ENCODE measurements around the gene PEX16. TPM values are rescaled to one million over a fixed set of nuclear protein-coding genes. Genes with fewer than 3 reads are reported as not detected.
A peak's percentile ranks its signal among the peaks of the same experiment; 100 is the strongest.

PEX16 gene
- total RNA-seq, 5 donors from 2014 or later (not counting 1 experiment from before 2014, with no cell fraction given), result 49.4 to 87.5 (median 65.2) TPM

- no peaks in the 10 kb centered on the region for H3K9me3 ChIP-seq
- H3K36me3 ChIP-seq (ENCODE audit: control insufficient read depth in 2 of 2, extremely low read depth in 1 of 2, insufficient read depth in 1 of 2, low read length in 1 of 2), result no peaks in the 10 kb centered on the region
- Mint-ChIP-seq H3K27me3 (peaks cover 0 to 13% of the 10 kb centered on the region in 2 donors), H3K4me3 (peak within 1 kb of the TSS; percentile 75 to 81 (median 80)), H3K9me3 (no peaks in the 10 kb centered on the region), H3K27ac (peak within 1 kb of the TSS; percentile 23 to 87), H3K4me1 (peaks cover 42 to 55% (median 52%) of the 10 kb centered on the region in 3 donors), H3K36me3 (no peaks in the 10 kb centered on the region)
- peak within 1 kb of the TSS; percentile 36 to 49 for H3K4me3 ChIP-seq (ENCODE audit: control insufficient read depth in 1 of 2, extremely low read depth in 1 of 2, low read length in 1 of 2)
- ATAC-seq (replicated peaks in 1 of 4) (peak in 2 of 4 experiments; percentile 0 to 6), DNase-seq (peak in 4 of 35 experiments; percentile 15 to 43 (median 34))
- 4% methylated on average over 60 of the region's 73 CpGs for WGBS (ENCODE audit: insufficient coverage)
- POLR2A ChIA-PET, result no interaction called here
- CTCF ChIA-PET, result no interaction called here
- peaks cover 0 to 54% of the 10 kb centered on the region in 2 experiments for H3K4me1 ChIP-seq (ENCODE audit: control insufficient read depth in 1 of 2, extremely low read depth in 1 of 2, insufficient read depth in 2 of 2, low read length in 2 of 2)
- H3K27me3 ChIP-seq (replicated peaks in 1 of 2; ENCODE audit: control insufficient read depth in 2 of 2, extremely low read depth in 1 of 2, insufficient read depth in 2 of 2, low read length in 1 of 2), result peaks cover 3 to 20% of the 10 kb centered on the region in 2 experiments
- H3K27ac ChIP-seq (ENCODE audit: low read length), result peak within 1 kb of the TSS; percentile 18
Observed at GRCh38 chr11:45922425-45923082, 4.9 kb upstream of the PEX16 start, which contains the start of gene LARGE2. Gene LARGE2, plus strand, starts transcription at chr11:45922656. Its CDS starts 227 bp downstream, at chr11:45922883.

GRCh38 chr11:45921561-45922424 lies 4.1 kb upstream of the PEX16 start:
- 76% methylated on average over 41 of the region's 54 CpGs for WGBS (ENCODE audit: insufficient coverage)
- peaks cover 4 to 54% of the 10 kb centered on the region in 2 experiments for H3K4me1 ChIP-seq (ENCODE audit: control insufficient read depth in 1 of 2, extremely low read depth in 1 of 2, insufficient read depth in 2 of 2, low read length in 2 of 2)
- H3K36me3 Mint-ChIP-seq, result no peaks in the 10 kb centered on the region
- H3K4me3 Mint-ChIP-seq, result peak overlapping the region; percentile 57 to 77 (median 76)
- H3K27ac ChIP-seq (ENCODE audit: low read length), result no peak overlapping the region
- H3K4me1 Mint-ChIP-seq, result peaks cover 41 to 54% (median 50%) of the 10 kb centered on the region in 3 donors
- H3K27ac Mint-ChIP-seq, result peak overlapping the region; percentile 19 to 64
- H3K27me3 Mint-ChIP-seq, result peaks cover 0 to 13% of the 10 kb centered on the region in 2 donors
- no peaks in the 10 kb centered on the region for H3K9me3 Mint-ChIP-seq
- DNase-seq, result peak in 3 of 35 experiments; percentile 14 to 25 (median 16)
- H3K4me3 ChIP-seq (ENCODE audit: control insufficient read depth in 1 of 2, extremely low read depth in 1 of 2, low read length in 1 of 2), result peak overlapping the region; percentile 26 to 49
- no peaks in the 10 kb centered on the region for H3K36me3 ChIP-seq (ENCODE audit: control insufficient read depth in 2 of 2, extremely low read depth in 1 of 2, insufficient read depth in 1 of 2, low read length in 1 of 2)
- POLR2A ChIA-PET, result no interaction called here
- CTCF ChIA-PET, result interaction anchor here in 1 of 2 donors (0.6 kb wide), 1 partner anchor 43 kb away, joined by 4 read pairs; no protein-coding TSS in a partner anchor
- H3K27me3 ChIP-seq (replicated peaks in 1 of 2; ENCODE audit: control insufficient read depth in 2 of 2, extremely low read depth in 1 of 2, insufficient read depth in 2 of 2, low read length in 1 of 2), result peaks cover 3 to 20% of the 10 kb centered on the region in 2 experiments
- H3K9me3 ChIP-seq, result no peaks in the 10 kb centered on the region
- ATAC-seq (replicated peaks in 1 of 4), result no peak

- H3K9me3 ChIP-seq, result no peaks in the 10 kb centered on the region
- Mint-ChIP-seq H3K4me3 (peak overlapping the region; percentile 57 to 77 (median 76)), H3K27me3 (peaks cover 0 to 13% of the 10 kb centered on the region in 2 donors), H3K4me1 (peaks cover 49 to 63% (median 60%) of the 10 kb centered on the region in 3 donors), H3K36me3 (no peaks in the 10 kb centered on the region), H3K27ac (peak overlapping the region; percentile 63 to 64), H3K9me3 (no peaks in the 10 kb centered on the region)
- DNase-seq, result no peak
- WGBS (ENCODE audit: insufficient coverage), result 85% methylated on average over 4 of the region's 6 CpGs
- peaks cover 0 to 6% of the 10 kb centered on the region in 2 donors for H3K36me3 ChIP-seq (ENCODE audit: control insufficient read depth in 2 of 2, extremely low read depth in 1 of 2, insufficient read depth in 1 of 2, low read length in 1 of 2)
- ATAC-seq (replicated peaks in 1 of 4), result no peak
- H3K27ac ChIP-seq (ENCODE audit: low read length), result no peak overlapping the region
- H3K27me3 ChIP-seq (replicated peaks in 1 of 2; ENCODE audit: control insufficient read depth in 2 of 2, extremely low read depth in 1 of 2, insufficient read depth in 2 of 2, low read length in 1 of 2), result peaks cover 3 to 20% of the 10 kb centered on the region in 2 experiments
- no peak overlapping the region for H3K4me3 ChIP-seq (ENCODE audit: control insufficient read depth in 1 of 2, extremely low read depth in 1 of 2, low read length in 1 of 2)
- ChIA-PET POLR2A (no interaction called here), CTCF (interaction anchor here in 1 of 2 donors (0.6 kb wide), 2 partner anchors 19 to 44 kb away, joined by 4 to 6 read pairs; no protein-coding TSS in a partner anchor)
- H3K4me1 ChIP-seq (ENCODE audit: control insufficient read depth in 1 of 2, extremely low read depth in 1 of 2, insufficient read depth in 2 of 2, low read length in 2 of 2), result peaks cover 4 to 61% of the 10 kb centered on the region in 2 experiments
Observed at GRCh38 chr11:45920531-45921477, 3.1 kb upstream of the PEX16 start.

GRCh38 chr11:45919806-45920530 lies 2.3 kb upstream of the PEX16 start:
- no peak overlapping the region for H3K4me3 ChIP-seq (ENCODE audit: control insufficient read depth in 1 of 2, extremely low read depth in 1 of 2, low read length in 1 of 2)
- DNase-seq (no peak), ATAC-seq (replicated peaks in 1 of 4) (no peak)
- POLR2A ChIA-PET, result no interaction called here
- no peaks in the 10 kb centered on the region for H3K9me3 ChIP-seq
- peaks cover 0 to 14% of the 10 kb centered on the region in 2 donors for H3K36me3 ChIP-seq (ENCODE audit: control insufficient read depth in 2 of 2, extremely low read depth in 1 of 2, insufficient read depth in 1 of 2, low read length in 1 of 2)
- no peaks in the 10 kb centered on the region for H3K9me3 Mint-ChIP-seq
- H3K27ac Mint-ChIP-seq, result peak overlapping the region; percentile 81 to 83
- H3K27me3 Mint-ChIP-seq, result peaks cover 0 to 13% of the 10 kb centered on the region in 2 donors
- H3K4me1 Mint-ChIP-seq, result peaks cover 55 to 70% (median 63%) of the 10 kb centered on the region in 3 donors
- peak overlapping the region; percentile 88 to 98 (median 91) for H3K4me3 Mint-ChIP-seq
- H3K27me3 ChIP-seq (replicated peaks in 1 of 2; ENCODE audit: control insufficient read depth in 2 of 2, extremely low read depth in 1 of 2, insufficient read depth in 2 of 2, low read length in 1 of 2), result peaks cover 2 to 20% of the 10 kb centered on the region in 2 experiments
- 80% methylated on average over 5 of the region's 13 CpGs for WGBS (ENCODE audit: insufficient coverage)
- peaks cover 4 to 67% of the 10 kb centered on the region in 2 experiments for H3K4me1 ChIP-seq (ENCODE audit: control insufficient read depth in 1 of 2, extremely low read depth in 1 of 2, insufficient read depth in 2 of 2, low read length in 2 of 2)
- H3K36me3 Mint-ChIP-seq, result peaks cover 6% of the 10 kb centered on the region
- H3K27ac ChIP-seq (ENCODE audit: low read length), result no peak overlapping the region
- CTCF ChIA-PET, result no interaction called here

GRCh38 chr11:45918962-45919675 lies 1.4 kb upstream of the PEX16 start:
- peak overlapping the region; percentile 97 to 98 for H3K4me3 ChIP-seq (ENCODE audit: control insufficient read depth in 1 of 2, extremely low read depth in 1 of 2, low read length in 1 of 2)
- H3K9me3 ChIP-seq, result no peaks in the 10 kb centered on the region
- DNase-seq (peak in 1 of 35 experiments; percentile 31), ATAC-seq (replicated peaks in 1 of 4) (no peak)
- peak overlapping the region; percentile 95 for H3K27ac ChIP-seq (ENCODE audit: low read length)
- POLR2A ChIA-PET, result interaction anchor here in 1 of 2 donors (1.3 kb wide), 1 partner anchor 72 kb away, joined by 13 read pairs; the partner anchor contains the start of gene CRY2
- WGBS (ENCODE audit: insufficient coverage), result no CpG with 5 or more reads among the region's 7 CpGs
- CTCF ChIA-PET, result interaction anchor here in 1 of 2 donors (1.4 kb wide), 1 partner anchor 72 kb away, joined by 6 read pairs; no protein-coding TSS in a partner anchor
- peaks cover 0 to 15% of the 10 kb centered on the region in 2 experiments for H3K27me3 ChIP-seq (replicated peaks in 1 of 2; ENCODE audit: control insufficient read depth in 2 of 2, extremely low read depth in 1 of 2, insufficient read depth in 2 of 2, low read length in 1 of 2)
- peaks cover 4 to 66% of the 10 kb centered on the region in 2 experiments for H3K4me1 ChIP-seq (ENCODE audit: control insufficient read depth in 1 of 2, extremely low read depth in 1 of 2, insufficient read depth in 2 of 2, low read length in 2 of 2)
- H3K36me3 Mint-ChIP-seq, result peaks cover 6% of the 10 kb centered on the region
- no peaks in the 10 kb centered on the region for H3K9me3 Mint-ChIP-seq
- peaks cover 0 to 10% of the 10 kb centered on the region in 2 donors for H3K27me3 Mint-ChIP-seq
- H3K36me3 ChIP-seq (ENCODE audit: control insufficient read depth in 2 of 2, extremely low read depth in 1 of 2, insufficient read depth in 1 of 2, low read length in 1 of 2), result peaks cover 3 to 22% of the 10 kb centered on the region in 2 donors
- peak overlapping the region; percentile 98 to 100 for H3K27ac Mint-ChIP-seq
- peak overlapping the region; percentile 88 to 98 (median 91) for H3K4me3 Mint-ChIP-seq
- peaks cover 51 to 69% (median 58%) of the 10 kb centered on the region in 3 donors for H3K4me1 Mint-ChIP-seq
